ENCODE results near the gene SIRPD. TPM values are rescaled to one million over a fixed set of nuclear protein-coding genes. Genes with fewer than 3 reads are reported as not detected.

Gene SIRPD
- total RNA-seq, 1 experiment from 2014 or later = not detected

DNA sequence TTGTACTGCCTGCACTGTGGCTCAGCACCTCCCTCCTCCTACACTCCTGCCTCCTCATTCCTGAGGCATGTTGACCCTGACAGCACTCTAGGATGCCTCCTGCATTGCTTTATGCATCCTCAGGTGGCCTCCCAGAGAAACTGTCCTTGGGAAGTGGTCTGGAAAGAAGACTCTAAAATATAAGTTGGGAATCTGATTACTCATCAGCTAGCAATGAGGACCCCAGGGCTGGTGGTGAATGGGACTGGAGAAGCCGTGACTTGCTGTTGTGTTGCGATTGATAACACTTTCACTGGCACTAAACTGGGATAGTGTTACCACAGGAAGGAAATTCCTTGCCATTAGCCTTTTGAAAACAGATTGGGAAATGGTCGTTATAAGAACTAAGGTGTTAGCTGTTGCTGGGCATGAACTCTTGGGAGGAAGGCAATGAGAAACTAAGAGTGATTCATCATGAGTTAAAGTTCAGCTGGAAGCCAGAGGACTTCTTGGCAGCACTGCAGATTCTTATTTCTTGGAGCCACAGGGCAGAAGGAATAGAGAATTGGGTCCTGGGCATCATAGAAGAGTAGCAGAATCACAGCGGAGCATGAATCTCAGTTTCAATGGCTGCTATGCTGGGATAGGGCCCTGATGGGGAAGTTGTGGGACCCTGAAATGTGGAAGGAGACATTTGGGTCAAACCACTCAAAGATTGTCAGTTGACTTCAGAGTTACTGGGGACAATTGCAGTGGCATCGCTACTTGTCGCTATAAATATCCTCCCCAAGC lies 10.1 kb upstream of the SIRPD start:
- CTCF ChIA-PET = interaction anchor here (0.6 to 1.1 kb wide), 4 partner anchors 59 to 167 kb away, joined by 3 to 4 read pairs (median 3); no protein-coding TSS in a partner anchor
- no peak for TF ChIP-seq CTCF (IDR thresholded peaks at IDR 0.05; ENCODE audit: unreplicated experiment)
- BruUV-seq (replicated peaks) = no TSS peak
- intact Hi-C loops (cut with micrococcal nuclease) = no loop called here
- no peaks in the 10 kb centered on the region for H3K27me3 Mint-ChIP-seq (ENCODE audit: insufficient read depth, unreplicated experiment)
- H3K9me3 Mint-ChIP-seq (ENCODE audit: unreplicated experiment) = peaks cover 7% of the 10 kb centered on the region
- H3K27ac Mint-ChIP-seq (ENCODE audit: low read depth, unreplicated experiment) = peak overlapping the region; percentile 68
- no peaks in the 10 kb centered on the region for H3K36me3 Mint-ChIP-seq (ENCODE audit: insufficient read depth, unreplicated experiment)
- peak overlapping the region; percentile 41 for H3K4me3 Mint-ChIP-seq (ENCODE audit: unreplicated experiment)
- peak; percentile 88 for DNase-seq (ENCODE audit: unreplicated experiment)
- POLR2A ChIA-PET = interaction anchor here (0.6 to 1.5 kb wide), 4 partner anchors 11 to 152 kb away, joined by 3 to 4 read pairs (median 3); no protein-coding TSS in a partner anchor
- peaks cover 33% of the 10 kb centered on the region for H3K4me1 Mint-ChIP-seq (ENCODE audit: insufficient read depth, unreplicated experiment)

DNA sequence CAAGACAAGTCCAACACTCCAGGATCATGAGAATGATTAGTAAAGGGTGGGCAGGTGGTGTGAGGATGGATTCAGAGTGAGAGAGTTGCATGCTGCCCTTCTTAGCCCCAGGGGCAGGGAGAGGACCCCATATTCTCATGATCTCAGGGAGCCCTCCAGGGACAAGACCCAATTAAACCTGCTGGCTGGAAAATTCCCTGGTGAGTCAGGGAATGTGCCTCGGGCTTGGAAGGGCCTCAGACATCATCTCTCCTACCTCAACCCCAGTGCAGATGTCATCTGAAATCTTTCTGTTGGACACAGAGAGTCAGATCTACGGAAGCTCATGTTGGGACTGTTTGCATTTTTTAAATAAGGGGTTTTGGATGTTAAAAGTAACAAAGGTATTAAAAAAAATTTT lies 9.2 kb upstream of the SIRPD start:
- ChIA-PET POLR2A (interaction anchor here (1.5 kb wide), 1 partner anchor 68 kb away, joined by 3 read pairs; no protein-coding TSS in a partner anchor), CTCF (interaction anchor here (0.5 to 1.1 kb wide), 5 partner anchors 58 to 197 kb away, joined by 3 to 4 read pairs (median 3); no protein-coding TSS in a partner anchor)
- DNase-seq (ENCODE audit: unreplicated experiment) = peak; percentile 22
- intact Hi-C loops (cut with micrococcal nuclease) = no loop called here
- Mint-ChIP-seq H3K4me3 (ENCODE audit: unreplicated experiment) (no peak overlapping the region), H3K36me3 (ENCODE audit: insufficient read depth, unreplicated experiment) (no peaks in the 10 kb centered on the region), H3K27ac (ENCODE audit: low read depth, unreplicated experiment) (no peak overlapping the region), H3K9me3 (ENCODE audit: unreplicated experiment) (peaks cover 7% of the 10 kb centered on the region), H3K4me1 (ENCODE audit: insufficient read depth, unreplicated experiment) (peaks cover 33% of the 10 kb centered on the region), H3K27me3 (ENCODE audit: insufficient read depth, unreplicated experiment) (no peaks in the 10 kb centered on the region)
- TF ChIP-seq CTCF (IDR thresholded peaks at IDR 0.05; ENCODE audit: unreplicated experiment) = no peak
- BruUV-seq (replicated peaks) = no TSS peak

- DNase-seq (ENCODE audit: unreplicated experiment) = no peak
- intact Hi-C loops (cut with micrococcal nuclease) = no loop called here
- ChIA-PET POLR2A (no interaction called here), CTCF (interaction anchor here (0.5 to 0.9 kb wide), 2 partner anchors 56 to 301 kb away, joined by 3 read pairs; no protein-coding TSS in a partner anchor)
- TF ChIP-seq CTCF (IDR thresholded peaks at IDR 0.05; ENCODE audit: unreplicated experiment) = no peak
- no peak overlapping the region for H3K4me3 Mint-ChIP-seq (ENCODE audit: unreplicated experiment)
- no peaks in the 10 kb centered on the region for H3K36me3 Mint-ChIP-seq (ENCODE audit: insufficient read depth, unreplicated experiment)
- H3K4me1 Mint-ChIP-seq (ENCODE audit: insufficient read depth, unreplicated experiment) = peaks cover 33% of the 10 kb centered on the region
- no peak overlapping the region for H3K27ac Mint-ChIP-seq (ENCODE audit: low read depth, unreplicated experiment)
- H3K27me3 Mint-ChIP-seq (ENCODE audit: insufficient read depth, unreplicated experiment) = no peaks in the 10 kb centered on the region
- peaks cover 7% of the 10 kb centered on the region for H3K9me3 Mint-ChIP-seq (ENCODE audit: unreplicated experiment)
- BruUV-seq (replicated peaks) = no TSS peak
Observed at GRCh38 chr20:1565461-1565860, 8.0 kb upstream of the SIRPD start.

GRCh38 chr20:1563598-1563997 lies 6.1 kb upstream of the SIRPD start:
- Mint-ChIP-seq H3K27ac (ENCODE audit: low read depth, unreplicated experiment) (no peak overlapping the region), H3K4me3 (ENCODE audit: unreplicated experiment) (no peak overlapping the region), H3K4me1 (ENCODE audit: insufficient read depth, unreplicated experiment) (peaks cover 22% of the 10 kb centered on the region), H3K36me3 (ENCODE audit: insufficient read depth, unreplicated experiment) (no peaks in the 10 kb centered on the region), H3K27me3 (ENCODE audit: insufficient read depth, unreplicated experiment) (no peaks in the 10 kb centered on the region), H3K9me3 (ENCODE audit: unreplicated experiment) (peaks cover 7% of the 10 kb centered on the region)
- no peak for TF ChIP-seq CTCF (IDR thresholded peaks at IDR 0.05; ENCODE audit: unreplicated experiment)
- BruUV-seq (replicated peaks) = no TSS peak
- POLR2A ChIA-PET = no interaction called here
- CTCF ChIA-PET = no interaction called here
- intact Hi-C loops (cut with micrococcal nuclease) = no loop called here
- no peak for DNase-seq (ENCODE audit: unreplicated experiment)
